Endothelial cell of umbilical vein (primary cell): ENCODE data around the gene MAN2B2. TPM values are rescaled to one million over a fixed set of nuclear protein-coding genes. Genes with fewer than 3 reads are reported as not detected.

Experiments
- BruUV-seq: library from RNA; stranded (reverse); fragments of 400-500 nt; replicated peaks from 2 replicates; lab custom pipeline; 2021; lab: Mats Ljungman, UMichigan
- CTCF ChIA-PET: fragments of 300-600, 350-600 bp; sonication (Branson Sonifier 250); formaldehyde crosslinking; loops from one replicate; lab custom pipeline; 2021; ENCODE audit warnings: antibody characterized with exemption, inconsistent platforms; lab: Charles Lee
- POLR2A ChIA-PET: fragments of 300-600, 350-600 bp; sonication (Branson Sonifier 250); formaldehyde crosslinking; loops from one replicate; lab custom pipeline; 2021; ENCODE audit warnings: antibody characterized with exemption, inconsistent platforms; lab: Charles Lee
- DNase-seq: peaks from one replicate; pipeline ENCODE4 v3.0.0-alpha.2; 2011; ENCODE audit warnings: low read depth, low spot score
- FAIRE-seq: peaks from 2 replicates; lab custom pipeline; 2011; peaks lifted over from hg19 to GRCh38; lab: Jason Lieb, UNC
- H2AFZ ChIP-seq: 2 replicates; pipeline ENCODE4 v1.6.0; 2012; ENCODE audit warnings: low read depth, low read length, control low read depth, inconsistent platforms
- H3K27ac ChIP-seq: 2 replicates; pipeline ENCODE4 v1.5.1; 2011; ENCODE audit warnings: low read depth, mild to moderate bottlenecking, control low read depth, low read length, moderate library complexity; ENCODE audit not compliant: insufficient read depth
- H3K27me3 ChIP-seq, 2 experiments: 2 replicates each; pipeline versions ENCODE4 v1.6.0 to v1.6.1; 2011; ENCODE audit warnings: low read length in 2 of 2, mixed read lengths in 1 of 2; ENCODE audit not compliant: control insufficient read depth in 2 of 2, insufficient read depth in 2 of 2
- H3K36me3 ChIP-seq, 2 experiments: 2 replicates in 1 of 2; 3 replicates in 1 of 2; pipeline ENCODE4 v1.5.1; 2011; ENCODE audit warnings: low read length in 2 of 2, mild to moderate bottlenecking in 1 of 2, moderate library complexity in 1 of 2; ENCODE audit not compliant: control insufficient read depth in 2 of 2, insufficient read depth in 2 of 2; ENCODE audit errors: extremely low read depth in 1 of 2
- H3K4me1 ChIP-seq: 3 replicates; pipeline ENCODE4 v1.5.1; 2011; ENCODE audit warnings: mild to moderate bottlenecking, low read length; ENCODE audit not compliant: control insufficient read depth, insufficient read depth; ENCODE audit errors: extremely low read depth
- H3K4me2 ChIP-seq: 2 replicates; pipeline ENCODE4 v1.6.1; 2011; ENCODE audit warnings: low read length, control low read depth, mixed read lengths; ENCODE audit not compliant: insufficient read depth
- H3K4me3 ChIP-seq, 3 experiments: fragments of 200-600 bp in 1 of 3; sonication (generic), shearing (Covaris generic) in 1 of 3; replicated peaks in 1 of 3; 2 replicates each; pipeline ENCODE4 v1.5.1; 2011 to 2016; ENCODE audit warnings: control low read depth in 3 of 3, low read length in 3 of 3, mild to moderate bottlenecking in 2 of 3, inconsistent platforms in 1 of 3, low read depth in 1 of 3, moderate library complexity in 1 of 3; ENCODE audit not compliant: insufficient read depth in 1 of 3
- H3K79me2 ChIP-seq: 2 replicates; pipeline ENCODE4 v1.6.0; 2012; ENCODE audit warnings: low read length, inconsistent platforms; ENCODE audit not compliant: control insufficient read depth, insufficient read depth
- H3K9ac ChIP-seq: replicated peaks from 2 replicates; pipeline ENCODE3; 2011; ENCODE audit warnings: low read length, control low read depth; ENCODE audit not compliant: insufficient read depth; ENCODE audit errors: extremely low read depth
- H3K9me1 ChIP-seq: replicated peaks from 3 replicates; pipeline ENCODE4 v1.6.0; 2011; ENCODE audit warnings: mild to moderate bottlenecking, low read length; ENCODE audit not compliant: control insufficient read depth, insufficient read depth; ENCODE audit errors: extremely low read depth
- H3K9me3 ChIP-seq: replicated peaks from 2 replicates; pipeline ENCODE4 v1.5.1; 2012; ENCODE audit warnings: low read length, inconsistent platforms; ENCODE audit not compliant: control insufficient read depth, insufficient read depth
- H4K20me1 ChIP-seq: replicated peaks from 2 replicates; pipeline ENCODE3; 2011; ENCODE audit warnings: mild to moderate bottlenecking, low read length; ENCODE audit not compliant: control insufficient read depth, insufficient read depth; ENCODE audit errors: extremely low read depth
- EZH2 ChIP-seq: IDR thresholded peaks from 2 replicates; pipeline ENCODE4 v1.6.1; 2012; ENCODE audit warnings: borderline replicate concordance, low read depth, mild to moderate bottlenecking, moderate library complexity, low read length, inconsistent platforms; ENCODE audit not compliant: severe bottlenecking
- FOS ChIP-seq: IDR thresholded peaks from 2 replicates; pipeline ENCODE4 v1.6.1; 2011; ENCODE audit warnings: mild to moderate bottlenecking, low read length, moderate library complexity, borderline replicate concordance; ENCODE audit not compliant: insufficient read depth
- GATA2 ChIP-seq: IDR thresholded peaks from 2 replicates; pipeline ENCODE4 v1.7.0; 2011; ENCODE audit warnings: low read depth, mild to moderate bottlenecking, moderate library complexity, mixed read lengths, low read length; ENCODE audit not compliant: insufficient read length, insufficient read depth
- JUN ChIP-seq: IDR thresholded peaks from 2 replicates; pipeline ENCODE4 v1.6.1; 2011; ENCODE audit warnings: borderline replicate concordance, low read depth; ENCODE audit not compliant: insufficient read length, insufficient read depth
- MYC ChIP-seq: IDR thresholded peaks from one replicate; pipeline ENCODE4 v1.6.1; 2011; ENCODE audit warnings: mild to moderate bottlenecking, low read depth, low read length
- POLR2A ChIP-seq: IDR thresholded peaks from 2 replicates; pipeline ENCODE4 v1.6.1; 2012; ENCODE audit warnings: low read depth, mild to moderate bottlenecking, control low read depth, low read length
- POLR2AphosphoS5 ChIP-seq: IDR thresholded peaks from 2 replicates; pipeline ENCODE4 v1.6.1; 2012; ENCODE audit warnings: low read depth, mild to moderate bottlenecking, control low read depth, low read length, moderate library complexity; ENCODE audit not compliant: insufficient read depth
- dilution Hi-C: fragments of 300-500 bp; cut with MboI; formaldehyde crosslinking; loops from one replicate; pipeline ENCODE4 v1.15.0; 2019; ENCODE audit warnings: low sequenced_read_pairs; ENCODE audit not compliant: extremely low pct_ligation_motif_present
- intact Hi-C: fragments of 100-400 bp; cut with micrococcal nuclease; formaldehyde crosslinking; loops from one replicate; pipeline ENCODE4 v1.10.0; 2022
- polyA plus RNA-seq, 4 experiments: library from polyadenylated mRNA; depleted of rRNA in 3 of 4; stranded (reverse) in 3 of 4; unstranded in 1 of 4; fragments of >200 nt; gene quantifications; 2 replicates each; pipeline versions ENCODE4 v1.2.1 to v1.2.3, GENCODE V29; 2011 to 2012; ENCODE audit warnings: missing spikeins in 1 of 4
- total RNA-seq: library from RNA; stranded (reverse); gene quantifications from 2 replicates; pipeline ENCODE4 v1.2.3, GENCODE V29; 2021
- TF ChIP-seq, protein P1 (sequence below), 2 donors: IDR thresholded peaks; 1 replicate in 1 of 2; 2 replicates in 1 of 2; pipeline ENCODE4 v1.5.1; 2011; ENCODE audit warnings: low read length in 2 of 2, mild to moderate bottlenecking in 2 of 2, moderate library complexity in 2 of 2, control low read depth in 1 of 2, inconsistent platforms in 1 of 2, low read depth in 1 of 2; ENCODE audit not compliant: insufficient read depth in 1 of 2; ENCODE audit errors: extremely low read depth in 1 of 2
- TF ChIP-seq, protein P2 (sequence below): IDR thresholded peaks from 2 replicates; pipeline ENCODE4 v1.6.1; 2011; ENCODE audit not compliant: insufficient read depth, insufficient read length

MAN2B2 gene
- total and polyA plus RNA-seq, 2 donors (not counting 3 experiments of a cell fraction or from before 2014, with no cell fraction given) = 15.7 to 25.1 TPM

DNA sequence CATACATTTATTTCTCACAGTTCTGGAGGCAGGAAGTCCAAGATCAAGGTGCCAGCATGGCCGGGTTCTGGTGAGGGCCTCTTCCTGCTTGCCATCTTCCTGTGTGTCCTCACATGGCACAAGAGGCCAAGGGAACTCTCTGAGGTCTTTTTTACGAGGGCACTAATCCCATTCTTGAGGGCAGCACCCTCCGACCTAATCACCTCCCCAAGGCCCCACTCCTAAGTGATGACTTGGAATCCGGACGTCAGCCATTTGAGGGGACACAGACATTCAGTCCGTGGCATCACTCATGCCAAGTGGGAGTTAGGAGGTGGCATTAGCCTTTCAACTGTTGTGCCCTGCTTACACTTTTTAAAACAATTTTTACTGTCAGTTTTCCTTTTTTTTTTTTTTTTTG is 27.3 kb downstream of the MAN2B2 start:
- FAIRE-seq (no peak), DNase-seq (no peak)
- Histone ChIP-seq H3K4me1 (no peaks in the 10 kb centered on the region), H3K4me3 (no peak overlapping the region), H3K9me3 (no peaks in the 10 kb centered on the region), H3K4me2 (no peak overlapping the region), H4K20me1 (no peaks in the 10 kb centered on the region), H3K36me3 (peaks cover 0 to 3% of the 10 kb centered on the region in 2 experiments), H3K27ac (no peak overlapping the region), H3K27me3 (no peaks in the 10 kb centered on the region), H3K9me1 (no peaks in the 10 kb centered on the region), H3K9ac (no peak overlapping the region), H2AFZ (no peak overlapping the region), H3K79me2 (no peaks in the 10 kb centered on the region)
- intact Hi-C loops = no loop called here
- ChIA-PET POLR2A (no interaction called here), CTCF (no interaction called here)
- dilution Hi-C loops = no loop called here
- no TSS peak for BruUV-seq
- TF ChIP-seq FOS = no peak
- no peak for TF ChIP-seq POLR2A
- TF ChIP-seq GATA2 = no peak
- TF ChIP-seq, protein P1, sequence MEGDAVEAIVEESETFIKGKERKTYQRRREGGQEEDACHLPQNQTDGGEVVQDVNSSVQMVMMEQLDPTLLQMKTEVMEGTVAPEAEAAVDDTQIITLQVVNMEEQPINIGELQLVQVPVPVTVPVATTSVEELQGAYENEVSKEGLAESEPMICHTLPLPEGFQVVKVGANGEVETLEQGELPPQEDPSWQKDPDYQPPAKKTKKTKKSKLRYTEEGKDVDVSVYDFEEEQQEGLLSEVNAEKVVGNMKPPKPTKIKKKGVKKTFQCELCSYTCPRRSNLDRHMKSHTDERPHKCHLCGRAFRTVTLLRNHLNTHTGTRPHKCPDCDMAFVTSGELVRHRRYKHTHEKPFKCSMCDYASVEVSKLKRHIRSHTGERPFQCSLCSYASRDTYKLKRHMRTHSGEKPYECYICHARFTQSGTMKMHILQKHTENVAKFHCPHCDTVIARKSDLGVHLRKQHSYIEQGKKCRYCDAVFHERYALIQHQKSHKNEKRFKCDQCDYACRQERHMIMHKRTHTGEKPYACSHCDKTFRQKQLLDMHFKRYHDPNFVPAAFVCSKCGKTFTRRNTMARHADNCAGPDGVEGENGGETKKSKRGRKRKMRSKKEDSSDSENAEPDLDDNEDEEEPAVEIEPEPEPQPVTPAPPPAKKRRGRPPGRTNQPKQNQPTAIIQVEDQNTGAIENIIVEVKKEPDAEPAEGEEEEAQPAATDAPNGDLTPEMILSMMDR (IDR thresholded peaks at IDR 0.05; ENCODE audit: extremely low read depth in 1 of 2, insufficient read depth in 1 of 2, low read depth in 1 of 2, low read length in 2 of 2) = no peak
- TF ChIP-seq, protein P2, sequence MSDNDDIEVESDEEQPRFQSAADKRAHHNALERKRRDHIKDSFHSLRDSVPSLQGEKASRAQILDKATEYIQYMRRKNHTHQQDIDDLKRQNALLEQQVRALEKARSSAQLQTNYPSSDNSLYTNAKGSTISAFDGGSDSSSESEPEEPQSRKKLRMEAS = no peak
- no peak for TF ChIP-seq MYC
- no peak for TF ChIP-seq JUN
- TF ChIP-seq POLR2AphosphoS5 = no peak
- no peak for TF ChIP-seq EZH2
